ENCODE results near the gene CAPN15.
"Not testable (repeated sequence)": the region's sequence is repeated elsewhere in the genome, so short reads cannot be mapped to it uniquely, and the experiment has no call there.

- not testable (repeated sequence) for TF ChIP-seq CTCF (IDR thresholded peaks at IDR 0.05); YY1 (IDR thresholded peaks at IDR 0.05; ENCODE audit: low read depth); REST (IDR thresholded peaks at IDR 0.05; ENCODE audit: low read depth, low read length); CHD2 (IDR thresholded peaks at IDR 0.05; ENCODE audit: low read length, partially characterized antibody); RFX5 (IDR thresholded peaks at IDR 0.05; ENCODE audit: low read length); TEAD4 (IDR thresholded peaks at IDR 0.05; ENCODE audit: borderline replicate concordance, insufficient read depth); MXI1 (IDR thresholded peaks at IDR 0.05; ENCODE audit: low read depth, low read length)
- TF ChIP-seq, protein P1, sequence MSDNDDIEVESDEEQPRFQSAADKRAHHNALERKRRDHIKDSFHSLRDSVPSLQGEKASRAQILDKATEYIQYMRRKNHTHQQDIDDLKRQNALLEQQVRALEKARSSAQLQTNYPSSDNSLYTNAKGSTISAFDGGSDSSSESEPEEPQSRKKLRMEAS (IDR thresholded peaks at IDR 0.05; ENCODE audit: low read depth), result not testable (repeated sequence)
These were observed 20.0 kb upstream of the CAPN15 start for GRCh38 chr16:507527-507926.

Data from SK-N-SH (cell line).